Endothelial cell of hepatic sinusoid (primary cell): ENCODE measurements around the gene PFDN1.

ENCODE experiments used
- in situ Hi-C: cut with HindIII; loops from 2 replicates; pipeline ENCODE4 v1.10.0; 2017; ENCODE audit warnings: low sequenced_read_pairs

The PFDN1 gene

DNA sequence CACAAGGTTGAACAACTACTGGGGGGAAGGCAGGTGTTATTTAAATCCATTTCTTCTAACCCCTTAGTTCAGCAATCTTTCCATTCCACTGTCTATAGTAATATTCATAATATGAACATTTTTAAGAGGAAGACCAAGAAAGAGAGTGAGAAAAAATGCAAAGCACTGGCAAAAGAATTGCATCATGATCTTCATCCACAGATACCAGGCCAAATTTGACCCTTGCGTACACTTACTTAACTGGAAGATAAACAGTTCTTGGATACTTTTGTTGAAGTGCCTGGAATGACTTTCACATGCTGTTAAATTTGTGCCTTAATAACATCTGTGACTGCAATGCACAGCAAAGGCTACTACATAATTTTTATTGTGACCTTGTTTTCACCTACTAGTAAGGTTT, 1.8 kb downstream of the PFDN1 start:
- in situ Hi-C loops = no loop called here

DNA sequence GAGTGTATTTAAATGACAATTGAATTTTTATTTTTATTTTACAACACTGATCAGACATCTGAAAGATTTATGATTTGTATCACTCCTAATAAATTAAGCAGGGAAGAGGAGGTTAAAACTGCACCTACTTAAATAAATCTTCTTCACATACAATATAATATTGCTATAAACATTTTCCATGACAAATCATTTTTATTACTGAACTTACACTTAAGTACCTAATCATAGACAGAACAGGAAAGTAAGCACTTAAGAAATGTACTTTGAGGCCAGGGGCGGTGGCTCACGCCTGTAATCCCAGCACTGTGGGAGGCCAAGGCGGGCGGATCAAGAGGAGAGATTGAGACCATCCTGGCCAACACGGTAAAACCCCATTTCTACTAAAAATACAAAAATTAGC, 3.8 kb downstream of the PFDN1 start:
- in situ Hi-C loops = no loop called here

DNA sequence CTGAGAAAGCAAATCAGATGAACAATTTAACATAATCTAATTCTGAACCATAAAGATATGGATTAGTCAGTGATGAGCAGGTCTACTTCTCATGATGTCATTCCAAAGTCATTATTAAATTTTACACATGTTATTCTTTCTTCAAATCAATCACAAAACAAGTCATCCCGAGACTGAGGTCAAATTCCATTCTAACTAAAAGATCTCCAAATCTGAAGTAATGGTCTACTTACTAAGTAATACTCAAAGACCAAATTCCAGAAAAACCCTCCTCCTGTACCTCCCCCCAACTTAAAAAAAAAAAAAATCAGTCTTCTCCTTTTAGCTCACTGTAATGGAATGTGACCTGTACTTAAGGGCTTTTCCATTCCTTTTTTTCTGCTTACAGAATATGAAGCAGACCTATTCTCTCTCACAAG, 4.7 kb downstream of the PFDN1 start:
- in situ Hi-C loops = no loop called here

DNA sequence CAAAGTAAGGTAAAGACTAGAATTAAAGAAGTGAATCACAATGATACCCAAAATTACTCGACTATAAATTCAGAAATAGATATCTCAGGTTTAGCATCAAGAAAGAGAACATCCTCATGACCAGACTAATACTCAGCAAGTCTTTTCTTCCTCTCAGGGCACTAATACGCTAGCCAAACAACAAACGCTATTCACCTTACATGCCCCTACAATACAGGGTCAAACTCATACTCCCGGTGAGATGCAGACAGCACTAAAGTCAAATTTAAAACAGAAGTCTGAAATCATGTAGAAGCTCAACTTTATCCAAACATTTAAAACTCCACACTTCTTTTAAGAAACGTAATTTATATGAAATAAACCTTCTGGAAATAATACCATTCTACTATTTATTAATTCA, 5.6 kb downstream of the PFDN1 start:
- in situ Hi-C loops = no loop called here

DNA sequence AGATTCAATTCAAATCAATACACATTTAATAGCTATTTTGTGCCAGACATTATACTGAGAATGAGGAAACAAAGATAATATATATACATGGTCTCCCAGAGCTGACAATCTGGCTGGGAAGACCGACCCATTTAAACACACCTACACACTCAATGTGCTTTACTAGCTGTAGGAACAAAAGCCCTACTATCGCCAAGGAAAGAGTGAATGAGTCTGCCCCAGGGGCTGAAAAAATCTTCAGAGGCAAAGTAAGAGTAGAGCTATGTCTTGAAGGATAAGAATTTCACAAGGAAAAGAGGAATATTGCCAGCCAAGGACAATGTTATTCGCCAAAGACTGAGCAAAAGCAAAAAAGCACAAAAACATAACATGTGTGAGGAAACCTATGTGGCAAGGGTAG, 6.6 kb downstream of the PFDN1 start:
- in situ Hi-C loops = no loop called here

DNA sequence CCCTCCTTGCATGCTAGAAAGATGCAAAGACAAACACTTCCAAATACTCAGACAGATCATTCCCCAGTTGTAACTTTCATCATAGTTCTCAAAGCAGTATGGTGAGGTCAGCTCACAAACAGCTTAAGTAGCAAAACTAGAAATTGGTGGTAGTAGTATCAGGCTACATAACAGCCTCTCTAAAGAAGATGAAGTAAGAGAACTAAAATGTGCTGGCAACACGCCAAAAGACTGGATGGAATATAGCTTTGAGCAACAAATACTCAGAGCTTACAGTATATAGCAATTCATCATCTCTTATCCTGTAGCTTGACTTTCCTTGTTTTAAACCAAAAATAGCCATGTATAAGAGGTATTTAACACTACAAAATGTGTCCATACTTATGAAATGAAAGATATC, 7.5 kb downstream of the PFDN1 start:
- in situ Hi-C loops = no loop called here

DNA sequence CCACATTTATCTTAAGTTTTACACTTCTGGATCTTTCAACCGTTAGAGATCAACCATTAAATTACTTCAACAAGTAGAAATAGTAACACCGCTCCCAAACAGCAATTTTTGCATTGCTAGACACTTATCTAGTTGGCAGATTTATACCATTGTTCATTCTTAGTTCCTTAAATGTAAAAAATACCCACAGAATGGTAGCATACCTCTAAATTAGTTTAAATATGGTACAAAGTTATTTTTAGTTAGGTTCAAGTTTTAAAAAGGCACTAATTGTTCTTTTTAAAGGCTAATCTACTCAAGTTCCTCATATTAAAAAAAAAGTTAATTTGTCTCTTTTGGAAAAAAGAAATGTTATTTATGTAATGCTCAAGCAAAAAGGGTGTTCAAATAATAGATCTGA, 8.1 kb downstream of the PFDN1 start:
- in situ Hi-C loops = no loop called here

DNA sequence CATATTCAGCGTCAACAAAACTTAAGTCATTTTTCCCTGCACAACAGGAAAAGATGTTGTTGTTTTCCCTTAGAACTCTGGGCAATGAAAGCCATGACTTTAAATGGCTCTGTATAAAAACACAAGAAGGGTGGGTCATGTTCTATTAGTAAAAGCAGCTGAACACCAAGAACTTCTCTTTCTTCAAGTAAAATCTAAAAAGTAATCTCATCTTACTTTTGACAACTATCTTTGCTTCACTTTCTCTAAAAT, 9.1 kb downstream of the PFDN1 start:
- in situ Hi-C loops = no loop called here

DNA sequence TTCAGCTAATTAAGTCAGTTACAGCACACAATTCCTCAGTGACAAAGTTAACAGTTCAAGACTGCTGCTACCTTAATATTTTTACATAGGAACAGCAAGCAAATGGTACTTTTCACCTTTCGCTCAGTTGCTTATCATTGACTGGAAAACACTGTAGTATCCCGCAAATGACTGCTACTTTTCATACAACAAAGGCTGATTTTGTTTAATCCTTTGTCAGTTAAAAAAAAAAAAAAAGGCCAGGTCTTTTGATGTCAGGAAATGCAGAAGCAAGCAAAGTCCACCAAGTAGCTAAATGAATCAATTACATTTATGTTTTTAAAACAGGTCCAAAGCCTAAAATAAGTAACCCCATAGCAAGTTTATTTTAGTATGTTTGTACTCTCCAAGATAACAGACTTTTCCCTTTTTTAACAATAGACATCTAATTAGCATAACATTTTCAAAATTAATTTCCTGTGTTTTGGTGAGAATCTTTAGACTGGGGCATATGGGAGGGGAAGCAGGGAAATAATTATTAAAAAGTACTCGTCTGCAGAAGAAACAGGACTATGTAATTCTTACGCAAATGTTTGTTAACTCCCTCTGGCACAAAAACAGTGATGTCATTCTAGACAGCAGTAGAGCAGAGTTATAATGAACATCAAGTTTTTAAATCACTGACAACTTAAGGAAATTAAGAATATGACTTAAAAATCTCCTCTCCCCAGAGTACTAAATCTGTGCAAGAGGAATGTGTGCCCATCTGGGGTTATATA, 9.6 kb downstream of the PFDN1 start:
- in situ Hi-C loops = no loop called here

DNA sequence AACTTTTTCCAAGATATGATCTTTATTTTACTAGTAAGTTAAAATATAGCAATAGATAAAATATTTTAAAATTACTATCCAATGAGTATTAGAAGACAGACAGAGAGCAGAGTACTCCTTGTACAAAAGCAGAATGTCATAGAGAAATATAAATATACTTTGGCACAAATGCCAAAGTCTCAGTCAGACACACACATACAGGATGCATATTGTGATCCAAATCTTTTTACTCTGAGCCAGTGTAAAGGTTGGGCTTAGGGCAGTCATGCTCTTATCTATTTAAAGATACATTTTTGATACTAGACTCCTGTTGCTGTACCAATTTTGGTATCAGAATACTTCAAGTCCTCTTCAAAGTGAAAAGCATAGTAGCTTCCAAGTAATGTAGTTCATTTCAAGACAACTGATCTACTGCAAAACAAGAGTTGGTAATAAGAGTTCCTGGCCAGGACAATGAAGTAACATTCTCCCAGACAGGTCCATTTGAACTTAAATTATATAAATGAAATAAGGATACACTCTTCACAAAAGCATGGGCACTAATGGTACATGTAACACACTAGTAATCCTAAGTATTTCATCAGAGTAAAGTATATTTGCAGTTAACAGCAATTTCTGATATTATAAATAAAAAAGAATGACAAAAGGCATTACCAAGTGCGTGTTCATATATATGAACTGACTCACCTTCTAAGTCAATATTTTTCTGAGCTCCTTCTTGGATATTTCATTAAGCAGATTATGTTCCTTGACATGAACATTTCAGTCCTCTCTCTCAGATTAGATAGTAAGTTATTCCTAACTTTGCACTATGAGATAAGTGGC, 10.5 kb downstream of the PFDN1 start:
- in situ Hi-C loops = no loop called here

DNA sequence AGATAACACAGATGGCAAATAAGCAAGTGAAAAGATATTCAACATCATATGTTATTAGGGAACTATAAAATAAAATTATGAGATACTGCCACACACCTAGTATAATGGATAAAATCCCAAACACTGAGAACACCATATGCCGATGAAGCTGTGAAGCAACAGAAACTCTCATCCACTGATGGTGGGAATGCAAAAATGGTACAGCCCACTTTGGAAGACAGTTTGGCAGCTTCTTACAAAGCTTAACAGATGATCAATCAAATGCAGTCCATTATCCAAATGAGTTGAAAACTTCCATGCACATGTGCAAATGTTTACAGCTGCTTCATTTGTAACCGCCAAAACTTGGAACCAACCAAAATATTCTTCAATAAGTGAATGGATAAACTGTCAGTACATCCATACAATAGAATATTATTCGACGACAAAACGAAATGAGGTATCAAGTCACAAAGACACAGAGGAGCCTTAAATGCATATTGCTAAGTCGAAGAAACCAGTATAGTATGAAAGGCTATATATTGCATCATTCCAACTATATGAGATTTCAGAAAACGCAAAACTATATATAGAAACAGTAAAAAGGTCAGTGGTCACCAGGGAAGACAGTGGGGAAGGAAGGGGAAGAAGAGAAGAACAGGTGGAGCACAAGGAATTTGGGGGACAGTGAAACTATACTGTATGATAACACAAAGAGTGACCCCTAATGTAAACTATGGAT, 14.9 kb downstream of the PFDN1 start:
- in situ Hi-C loops = no loop called here

DNA sequence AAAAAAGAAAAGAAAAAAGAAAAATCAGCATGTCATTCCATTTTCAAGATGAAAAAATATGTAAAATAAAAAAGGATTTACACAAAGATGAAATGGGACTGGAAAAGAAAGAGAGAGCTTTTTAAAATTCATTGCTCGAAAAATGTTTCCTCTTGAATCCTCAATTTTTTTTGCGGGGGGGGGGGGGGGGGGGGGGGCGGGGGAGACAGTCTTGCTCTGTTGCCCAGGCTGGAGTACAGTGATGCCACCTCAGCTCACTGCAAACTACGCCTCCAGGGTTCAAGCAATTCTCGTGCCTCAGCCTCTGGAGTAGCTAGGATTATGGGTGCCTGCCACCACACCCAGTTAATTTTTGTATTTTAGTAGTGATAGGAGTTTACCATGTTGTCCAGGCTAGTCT, 16.5 kb downstream of the PFDN1 start:
- in situ Hi-C loops = no loop called here

DNA sequence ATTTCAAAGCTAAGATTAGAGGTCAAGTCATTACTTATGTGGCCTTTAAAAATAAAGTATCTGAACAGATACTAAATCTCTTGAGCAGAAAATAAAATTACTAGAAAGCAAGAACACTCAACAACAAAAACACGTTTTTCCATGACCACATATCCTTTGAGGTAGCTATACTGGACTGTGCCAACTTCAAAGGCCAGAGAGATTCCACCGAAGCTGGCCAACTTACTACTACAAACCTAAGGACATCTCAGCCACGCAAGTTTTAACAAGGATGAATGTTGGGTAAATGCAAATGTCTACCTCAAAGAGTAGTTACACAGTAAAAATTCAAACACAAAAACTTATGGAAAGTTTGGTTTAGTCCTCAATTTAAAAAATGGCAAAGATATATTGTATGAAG, 18.9 kb downstream of the PFDN1 start:
- in situ Hi-C loops = no loop called here

DNA sequence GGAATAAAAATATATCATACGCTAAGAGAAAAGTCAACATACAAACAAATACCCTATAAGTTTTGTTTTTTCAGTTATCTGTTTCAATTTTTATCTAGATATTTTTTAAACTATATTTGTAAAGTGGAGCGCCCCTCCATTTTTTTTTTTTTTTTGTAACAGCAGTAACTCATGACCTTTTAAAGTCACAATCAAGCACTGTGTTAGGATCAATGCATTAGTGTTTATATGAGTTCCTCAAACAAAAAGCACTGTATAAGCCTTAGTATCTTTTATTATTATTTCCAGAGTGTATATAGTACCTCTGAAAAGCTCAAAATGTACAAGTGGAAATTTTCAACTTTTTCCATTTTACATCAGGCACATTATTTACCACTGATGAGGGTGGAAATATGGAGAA, 20.6 kb downstream of the PFDN1 start:
- in situ Hi-C loops = no loop called here

DNA sequence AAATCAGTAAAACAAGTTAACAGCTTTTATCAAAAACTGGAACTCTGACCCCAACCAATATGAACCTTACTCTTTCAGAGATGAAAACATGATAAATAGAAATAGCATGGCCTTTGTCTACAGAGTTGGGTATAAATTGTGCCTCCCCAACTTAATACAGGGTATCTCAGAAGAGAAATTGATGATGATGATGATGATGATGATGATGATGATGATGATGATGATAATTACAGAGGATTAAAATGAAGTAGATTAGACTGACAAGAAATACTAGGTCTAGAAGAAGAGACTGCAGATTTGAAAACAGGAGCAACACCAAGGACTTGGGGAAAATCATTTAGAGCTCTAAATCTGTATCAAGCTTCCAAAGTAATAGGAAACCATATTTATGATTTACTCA, 27.1 kb downstream of the PFDN1 start:
- in situ Hi-C loops = no loop called here

DNA sequence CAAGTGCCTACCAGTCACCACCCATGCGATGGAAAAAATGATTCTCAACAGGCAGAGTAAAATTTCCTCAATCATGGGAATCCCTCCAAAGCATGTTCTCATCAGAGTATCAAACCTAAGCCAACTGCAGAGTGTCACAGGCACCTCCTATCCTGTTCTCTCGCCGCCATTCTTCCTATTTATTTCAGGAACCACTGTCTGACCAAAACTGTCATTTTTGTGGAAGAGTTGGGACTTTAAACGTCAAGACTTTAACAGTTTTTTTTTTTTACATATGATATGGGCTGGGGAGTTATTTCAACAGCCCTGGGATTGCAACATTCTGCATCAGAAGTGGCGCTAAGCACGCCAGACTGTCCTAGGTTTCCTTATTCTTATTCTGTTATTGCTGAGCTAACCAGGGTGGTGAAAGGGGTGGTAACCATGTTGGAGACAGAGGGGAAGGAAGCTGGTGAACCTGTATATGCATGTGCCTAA, 29.5 kb downstream of the PFDN1 start:
- in situ Hi-C loops = no loop called here

DNA sequence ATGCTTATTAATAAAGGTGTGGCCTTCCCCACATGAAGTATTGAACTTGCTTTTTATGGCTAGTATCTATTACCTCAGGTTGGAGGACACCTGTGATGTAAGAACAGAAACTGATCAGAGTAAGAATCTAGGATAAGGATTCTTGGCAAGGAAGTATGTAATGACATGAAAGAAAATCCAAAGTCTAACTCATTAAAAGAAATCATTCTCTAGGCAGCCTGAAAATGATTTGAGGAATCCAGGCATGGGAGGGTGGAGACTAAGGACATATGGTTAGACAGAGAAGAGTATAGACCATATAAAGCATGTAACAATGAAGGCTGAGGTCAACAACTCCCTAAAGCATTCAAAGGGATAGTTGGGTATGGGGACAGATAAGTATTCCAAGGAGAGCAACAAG, 32.9 kb downstream of the PFDN1 start:
- in situ Hi-C loops = no loop called here

DNA sequence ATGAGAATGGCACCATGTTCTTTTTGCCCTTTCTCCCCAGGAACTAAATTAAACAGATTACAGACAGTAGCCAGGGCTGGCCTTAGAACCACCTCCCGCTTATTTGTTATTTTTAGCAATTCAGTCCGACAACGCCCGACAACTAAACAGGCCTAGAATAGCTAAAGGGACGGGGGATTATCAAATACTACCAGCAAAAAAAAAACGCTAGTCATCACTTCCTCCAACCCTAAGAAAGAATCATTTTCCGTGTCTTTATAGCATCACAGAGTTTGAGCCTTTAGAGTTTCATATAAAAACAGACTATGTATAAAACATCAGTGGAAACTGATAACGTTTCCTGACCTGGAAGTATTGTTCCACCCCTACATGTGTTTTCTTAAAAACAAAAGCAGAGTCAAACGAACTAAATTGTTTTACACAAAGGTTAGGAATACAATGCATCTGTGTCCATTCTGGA, 35.3 kb downstream of the PFDN1 start:
- in situ Hi-C loops = loop anchor here (10.0 kb wide), 1 partner anchor 57 kb away; no protein-coding TSS in a partner anchor

DNA sequence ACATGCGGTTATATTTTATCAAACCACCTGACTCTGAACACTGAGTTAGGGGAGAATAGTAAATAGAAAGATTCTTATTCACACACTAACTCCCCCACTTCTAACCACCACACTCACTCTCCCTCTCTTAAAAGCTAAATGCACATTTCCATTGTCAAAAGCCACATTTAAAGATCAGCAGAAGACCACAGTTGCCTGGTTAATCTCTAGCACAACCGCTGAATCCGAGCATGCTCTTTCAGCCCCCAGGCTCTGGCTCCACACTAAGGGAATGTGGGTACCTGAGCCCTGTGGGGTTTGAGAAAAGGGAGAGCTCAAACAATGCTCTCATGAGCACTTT, 35.7 kb downstream of the PFDN1 start:
- in situ Hi-C loops = loop anchor here (10.0 kb wide), 1 partner anchor 58 kb away; no protein-coding TSS in a partner anchor

DNA sequence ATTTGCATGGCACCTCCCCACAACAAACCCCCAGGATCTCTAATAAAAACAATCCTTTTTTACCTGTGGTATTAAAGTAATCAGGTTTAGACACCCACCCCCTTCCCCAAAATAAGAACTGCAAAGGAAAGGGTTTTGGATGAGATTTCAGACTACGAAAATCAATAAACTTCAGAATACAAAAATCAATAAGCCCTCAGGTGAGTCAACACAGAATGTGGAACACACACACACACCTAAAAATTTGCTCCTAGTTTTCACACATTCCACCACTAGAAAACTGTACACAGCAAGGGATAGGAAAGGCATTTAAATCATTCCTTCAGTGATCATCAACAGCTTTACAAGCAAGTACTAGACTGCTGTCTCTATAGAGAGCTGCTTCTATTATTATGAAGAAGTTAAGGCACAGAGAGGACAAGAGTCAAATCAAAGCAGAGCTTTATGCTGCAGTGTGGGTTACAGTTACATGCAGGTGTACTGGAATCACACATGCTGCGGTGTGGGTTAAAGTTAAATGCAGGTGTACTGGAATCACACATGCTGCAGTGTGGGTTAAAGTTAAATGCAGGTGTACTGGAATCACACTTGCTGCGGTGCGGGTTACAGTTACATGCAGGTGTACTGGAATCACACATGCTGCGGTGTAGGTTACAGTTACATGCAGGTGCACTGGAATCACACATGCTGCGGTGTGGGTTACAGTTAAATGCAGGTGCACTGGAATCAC, 36.3 kb downstream of the PFDN1 start:
- in situ Hi-C loops = loop anchor here (10.0 kb wide), 1 partner anchor 58 kb away; no protein-coding TSS in a partner anchor

DNA sequence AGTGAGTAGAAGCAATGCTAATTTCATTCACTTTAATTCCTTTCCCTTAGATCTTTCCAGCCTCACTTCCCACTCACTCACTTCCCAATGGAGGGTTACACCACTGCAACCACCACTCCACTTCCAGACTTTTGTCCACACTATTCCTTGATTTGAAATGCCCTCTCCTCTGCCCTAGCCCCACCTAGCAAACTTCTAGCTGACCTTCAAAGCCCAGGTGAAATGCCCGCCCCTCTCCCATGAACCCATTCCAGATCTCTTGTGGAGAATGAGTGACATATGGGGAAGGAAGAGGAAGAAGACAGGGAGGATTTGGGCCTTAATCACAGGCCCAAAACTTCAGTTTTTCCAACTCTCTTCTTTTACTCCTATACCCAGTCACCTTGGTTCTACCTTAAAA, 37.1 kb downstream of the PFDN1 start:
- in situ Hi-C loops = loop anchor here (10.0 kb wide), 1 partner anchor 59 kb away; no protein-coding TSS in a partner anchor
